HepG2 (cell line): ENCODE data around the gene TOR4A. TPM values are rescaled to one million over a fixed set of nuclear protein-coding genes. Genes with fewer than 3 reads are reported as not detected.

ENCODE experiments used
- BRD4 ChIP-seq: sonication (generic); formaldehyde crosslinking; IDR thresholded peaks from 2 replicates; pipeline ENCODE4 v1.4.0; 2020; ENCODE audit warnings: missing genetic modification reagents
- GFI1 ChIP-seq: sonication (generic); formaldehyde crosslinking; IDR thresholded peaks from 2 replicates; pipeline ENCODE4 v1.5.0; 2020; ENCODE audit warnings: missing genetic modification reagents, mild to moderate bottlenecking, borderline replicate concordance
- HBP1 ChIP-seq: IDR thresholded peaks from 2 replicates; pipeline ENCODE4 v1.6.1; 2016; ENCODE audit warnings: low read depth, control low read depth
- KLF15 ChIP-seq: sonication (generic); formaldehyde crosslinking; IDR thresholded peaks from 2 replicates; pipeline ENCODE4 v1.8.1; 2023; ENCODE audit warnings: borderline replicate concordance, mild to moderate bottlenecking, inconsistent platforms, missing genetic modification reagents, mixed read lengths
- LBX2 ChIP-seq: sonication (generic); formaldehyde crosslinking; IDR thresholded peaks from 2 replicates; pipeline ENCODE4 v1.5.0; 2020; ENCODE audit warnings: missing genetic modification reagents, mild to moderate bottlenecking, borderline replicate concordance
- MED1 ChIP-seq: sonication (generic); formaldehyde crosslinking; IDR thresholded peaks from 2 replicates; pipeline ENCODE4 v1.4.0; 2020; ENCODE audit warnings: missing genetic modification reagents
- MXD3 ChIP-seq: IDR thresholded peaks from 2 replicates; pipeline ENCODE4 v1.6.1; 2016; ENCODE audit warnings: mild to moderate bottlenecking, missing biosample characterization, missing genetic modification reagents
- NRL ChIP-seq: sonication (generic); formaldehyde crosslinking; IDR thresholded peaks from 2 replicates; pipeline ENCODE4 v1.5.0; 2020; ENCODE audit warnings: missing genetic modification reagents, mild to moderate bottlenecking, moderate library complexity, borderline replicate concordance
- RARG ChIP-seq: sonication (generic); formaldehyde crosslinking; IDR thresholded peaks from 2 replicates; pipeline ENCODE4 v1.4.0; 2020; ENCODE audit warnings: low read depth, mild to moderate bottlenecking, missing genetic modification reagents
- SATB2 ChIP-seq: sonication (generic); formaldehyde crosslinking; IDR thresholded peaks from 2 replicates; pipeline ENCODE4 v1.5.0; 2020; ENCODE audit warnings: missing genetic modification reagents
- SMAD9 ChIP-seq: sonication (generic); formaldehyde crosslinking; IDR thresholded peaks from 2 replicates; pipeline ENCODE4 v1.5.1; 2020; ENCODE audit warnings: mild to moderate bottlenecking, missing genetic modification reagents
- SP2 ChIP-seq: sonication (generic); formaldehyde crosslinking; IDR thresholded peaks from 2 replicates; pipeline ENCODE4 v1.5.1; 2020; ENCODE audit warnings: mild to moderate bottlenecking, missing genetic modification reagents
- STAG1 ChIP-seq: sonication (generic); formaldehyde crosslinking; IDR thresholded peaks from 2 replicates; pipeline ENCODE4 v1.4.0; 2020; ENCODE audit warnings: missing genetic modification reagents
- TCF7 ChIP-seq: sonication (generic); IDR thresholded peaks from 2 replicates; pipeline ENCODE4 v1.6.1; 2016; ENCODE audit warnings: antibody characterized with exemption, low read depth
- THAP8 ChIP-seq: sonication (generic); formaldehyde crosslinking; IDR thresholded peaks from 2 replicates; pipeline ENCODE4 v1.5.1; 2020; ENCODE audit warnings: missing genetic modification reagents, mild to moderate bottlenecking, borderline replicate concordance
- ZC3H13 ChIP-seq: sonication (generic); formaldehyde crosslinking; IDR thresholded peaks from 2 replicates; pipeline ENCODE4 v1.8.1; 2023; ENCODE audit warnings: mild to moderate bottlenecking, missing genetic modification reagents, moderate library complexity
- ZC3H4 ChIP-seq: sonication (generic); formaldehyde crosslinking; IDR thresholded peaks from 2 replicates; pipeline ENCODE4 v1.4.0; 2020; ENCODE audit warnings: missing genetic modification reagents, borderline replicate concordance
- ZFX ChIP-seq: sonication (generic); formaldehyde crosslinking; IDR thresholded peaks from 2 replicates; pipeline ENCODE4 v1.4.0; 2020; ENCODE audit warnings: mild to moderate bottlenecking, low read depth, missing genetic modification reagents, moderate library complexity
- ZNF251 ChIP-seq: sonication (generic); formaldehyde crosslinking; IDR thresholded peaks from 2 replicates; pipeline ENCODE4 v1.9.0; 2021; ENCODE audit warnings: mild to moderate bottlenecking, missing genetic modification reagents
- ZNF362 ChIP-seq: sonication (generic); formaldehyde crosslinking; IDR thresholded peaks from 2 replicates; pipeline ENCODE4 v1.4.0; 2020; ENCODE audit warnings: missing genetic modification reagents, mild to moderate bottlenecking, borderline replicate concordance
- ZNF501 ChIP-seq: sonication (generic); formaldehyde crosslinking; IDR thresholded peaks from 2 replicates; pipeline ENCODE4 v1.5.1; 2020; ENCODE audit warnings: mild to moderate bottlenecking, moderate library complexity, missing genetic modification reagents
- ZNF615 ChIP-seq: sonication (generic); formaldehyde crosslinking; IDR thresholded peaks from 2 replicates; pipeline ENCODE4 v1.5.0; 2020; ENCODE audit warnings: mild to moderate bottlenecking, missing genetic modification reagents, borderline replicate concordance
- ZNF670 ChIP-seq: sonication (generic); formaldehyde crosslinking; IDR thresholded peaks from 2 replicates; pipeline ENCODE4 v1.8.0; 2022; ENCODE audit warnings: mild to moderate bottlenecking, missing genetic modification reagents, borderline replicate concordance
- ZNF691 ChIP-seq: sonication (generic); formaldehyde crosslinking; IDR thresholded peaks from 2 replicates; pipeline ENCODE4 v1.4.0; 2020; ENCODE audit warnings: missing genetic modification reagents, low read depth, mild to moderate bottlenecking, borderline replicate concordance
- ZNF720 ChIP-seq: sonication (generic); formaldehyde crosslinking; IDR thresholded peaks from 2 replicates; pipeline ENCODE4 v1.4.0; 2020; ENCODE audit warnings: missing genetic modification reagents
- ZNF781 ChIP-seq: sonication (generic); formaldehyde crosslinking; IDR thresholded peaks from 2 replicates; pipeline ENCODE4 v1.5.1; 2020; ENCODE audit warnings: borderline replicate concordance, mild to moderate bottlenecking, missing genetic modification reagents; ENCODE audit errors: not compliant biosample characterization
- polyA plus RNA-seq, 8 experiments: library from polyadenylated mRNA; depleted of rRNA in 3 of 8; stranded (reverse) in 7 of 8; unstranded in 1 of 8; fragments of >200 nt; fragmentation: Illumina TruSeq in 4 of 8; extraction: Trizol in 4 of 8; gene quantifications; 2 replicates each; pipeline versions ENCODE4 v1.2.1 to v1.2.3, GENCODE V29; 2011 to 2016; ENCODE audit warnings: low read depth in 4 of 8, missing spikeins in 1 of 8, mixed read lengths in 1 of 8; ENCODE audit not compliant: insufficient read depth in 1 of 8
- total RNA-seq, 5 experiments: library from RNA; depleted of rRNA; stranded (reverse); fragments of >200 nt; fragmentation: Illumina TruSeq; extraction: Trizol; gene quantifications; 2 replicates each; pipeline ENCODE4 v1.2.3, GENCODE V29; 2016; ENCODE audit warnings: low read depth in 1 of 5

Gene TOR4A
- total and polyA plus RNA-seq, 2 of the 13 experiments (the other 11 are each of a cell fraction or from before 2014, with no cell fraction given), result 11.1 to 14.2 TPM

- TF ChIP-seq ZFX, result peak; percentile 36; the same call in 1 of the 2 replicates
- TF ChIP-seq MED1 (CRISPR knock-in tag), result peak; percentile 17; the same call in 1 of the 2 replicates
- TF ChIP-seq ZNF691, result no peak
- 0 out of 2 replicates have a peak, but pooled peaks have one; percentile 29 for TF ChIP-seq ZNF615
- TF ChIP-seq THAP8 (CRISPR knock-in tag), result no peak
- no peak for TF ChIP-seq HBP1 (CRISPR knock-in tag)
- TF ChIP-seq ZNF251 (CRISPR knock-in tag), result no peak
- no peak for TF ChIP-seq TCF7
- TF ChIP-seq ZC3H4 (CRISPR knock-in tag), result no peak
- no peak for TF ChIP-seq ZNF362
- no peak for TF ChIP-seq ZNF720 (CRISPR knock-in tag)
- TF ChIP-seq ZNF781, result no peak
- peak; percentile 76 for TF ChIP-seq STAG1
- no peak for TF ChIP-seq ZNF501
- no peak for TF ChIP-seq ZC3H13 (CRISPR knock-in tag)
- TF ChIP-seq RARG (CRISPR knock-in tag), result no peak
- TF ChIP-seq SMAD9, result no peak
- no peak for TF ChIP-seq NRL (CRISPR knock-in tag)
- no peak for TF ChIP-seq LBX2
- TF ChIP-seq SP2 (CRISPR knock-in tag), result no peak
- no peak for TF ChIP-seq GFI1
- TF ChIP-seq ZNF670 (CRISPR knock-in tag), result no peak
- TF ChIP-seq KLF15 (CRISPR knock-in tag), result no peak
- no peak for TF ChIP-seq SATB2
- TF ChIP-seq BRD4 (CRISPR knock-in tag), result no peak
- no peak for TF ChIP-seq MXD3 (CRISPR knock-in tag)
Measured at GRCh38 chr9:137319011-137319738, 41.6 kb downstream of the TOR4A start (continued).
